CD1c-positive myeloid dendritic cell (primary cell): ENCODE results near the gene AGPAT3.
A peak's percentile ranks its signal among the peaks of the same experiment; 100 is the strongest.

Experiments used
- DNase-seq: peaks from one replicate; pipeline ENCODE4 v3.0.0-alpha.2; 2016; ENCODE audit errors: extremely low spot score

The AGPAT3 gene

GRCh38 chr21:43937051-43937832 lies 72.2 kb downstream of the AGPAT3 start:
- DNase-seq, result no peak

- DNase-seq, result peak; percentile 68
These were observed 72.9 kb downstream of the AGPAT3 start for GRCh38 chr21:43937891-43938309.

DNA sequence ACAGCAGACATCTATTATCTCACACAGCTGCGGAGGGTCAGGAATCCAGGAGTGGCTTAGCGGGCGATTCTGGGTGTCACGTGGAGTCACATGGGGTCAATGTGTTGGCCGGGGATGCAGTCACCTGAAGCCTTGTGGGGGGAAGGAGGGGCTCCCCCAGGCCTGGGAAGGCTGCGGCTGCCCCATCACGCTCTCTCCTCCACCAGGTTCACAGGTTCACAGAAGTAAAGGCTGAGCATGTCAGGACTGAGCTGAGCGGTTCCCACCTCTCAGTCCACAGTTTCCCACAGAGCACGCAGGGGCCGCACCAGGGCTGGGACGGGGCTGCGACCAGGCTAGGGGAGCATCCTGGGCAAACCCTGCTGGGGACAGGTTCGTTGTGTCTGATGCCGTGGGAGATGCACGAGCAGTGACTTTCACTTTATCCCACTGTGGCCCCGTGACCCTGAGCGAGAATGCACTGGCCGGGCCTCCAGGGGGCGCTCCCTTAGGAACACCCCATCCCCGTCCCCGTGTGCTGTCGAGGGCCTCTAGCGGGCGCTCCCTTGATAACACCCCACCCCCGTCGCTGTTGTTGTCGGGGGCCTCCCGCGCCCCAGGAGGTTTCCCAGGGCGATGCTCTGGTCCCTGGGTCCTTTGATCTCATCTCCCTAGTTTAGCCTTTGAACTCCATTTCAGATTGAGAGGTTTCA lies 73.9 kb downstream of the AGPAT3 start:
- peak; percentile 92 for DNase-seq

DNA sequence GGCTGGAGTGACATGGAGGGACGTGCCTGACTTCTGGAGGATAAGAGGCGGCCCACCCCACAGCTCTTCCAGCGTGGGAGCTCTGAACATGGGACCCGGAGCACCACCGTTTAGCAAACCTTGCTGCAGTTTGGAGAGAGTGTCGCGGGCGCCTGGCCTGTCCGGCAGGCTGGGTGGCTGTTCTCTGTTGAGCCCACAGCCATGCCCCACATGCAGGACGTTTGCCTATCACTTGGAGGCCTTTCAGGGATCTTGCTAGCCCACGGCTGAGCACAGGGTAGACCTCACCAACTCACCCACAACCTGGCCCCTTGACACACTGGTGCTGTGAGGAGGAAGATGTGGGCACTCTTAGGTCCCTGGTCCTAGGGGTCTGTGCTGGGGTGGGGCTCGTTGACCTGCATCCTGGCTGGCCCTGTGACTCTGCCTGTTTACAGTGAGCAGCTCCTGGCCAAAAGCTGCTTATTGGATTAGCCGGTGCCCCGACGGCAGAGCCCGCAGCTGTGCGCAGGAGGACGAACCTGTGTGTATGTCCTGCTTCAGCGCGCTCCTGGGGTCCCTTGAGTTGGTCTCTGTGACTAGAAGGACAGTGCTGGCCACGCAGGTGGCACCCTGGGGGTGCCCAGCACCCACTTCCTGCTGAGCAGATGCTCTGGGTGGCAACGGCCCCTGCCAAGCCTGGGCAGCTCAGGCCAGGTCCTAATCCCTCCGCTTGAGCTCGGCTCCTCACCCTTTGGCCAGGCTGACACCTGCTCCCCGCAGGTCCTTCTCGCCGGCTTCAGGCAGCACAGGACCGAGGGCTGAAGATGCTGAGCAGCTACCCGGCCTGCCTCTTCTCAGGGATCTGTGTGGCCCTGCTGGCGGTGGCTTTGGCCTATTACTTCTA lies 74.7 kb downstream of the AGPAT3 start:
- no peak for DNase-seq

GRCh38 chr21:43940329-43941050 lies 75.5 kb downstream of the AGPAT3 start:
- no peak for DNase-seq

DNA sequence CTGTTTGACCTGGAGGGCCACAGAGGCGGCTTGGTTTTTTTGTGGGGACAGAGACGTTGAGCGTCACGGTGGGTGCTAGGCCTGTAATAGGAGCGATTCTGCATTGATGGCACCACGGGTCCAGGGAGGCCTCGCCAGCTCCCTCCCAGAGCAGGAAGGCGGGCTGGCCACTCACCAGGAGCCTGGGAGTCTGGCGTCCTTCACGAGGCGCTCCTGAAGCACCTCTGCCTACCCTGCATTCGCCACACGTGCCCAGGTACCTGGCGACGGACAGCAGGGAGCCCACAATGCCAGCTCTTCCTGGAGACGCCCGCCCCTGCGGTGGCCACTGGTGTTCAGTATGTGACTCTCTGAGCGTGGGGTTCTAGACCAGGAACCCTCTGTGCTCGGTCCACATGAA lies 77.2 kb downstream of the AGPAT3 start:
- no peak for DNase-seq

DNA sequence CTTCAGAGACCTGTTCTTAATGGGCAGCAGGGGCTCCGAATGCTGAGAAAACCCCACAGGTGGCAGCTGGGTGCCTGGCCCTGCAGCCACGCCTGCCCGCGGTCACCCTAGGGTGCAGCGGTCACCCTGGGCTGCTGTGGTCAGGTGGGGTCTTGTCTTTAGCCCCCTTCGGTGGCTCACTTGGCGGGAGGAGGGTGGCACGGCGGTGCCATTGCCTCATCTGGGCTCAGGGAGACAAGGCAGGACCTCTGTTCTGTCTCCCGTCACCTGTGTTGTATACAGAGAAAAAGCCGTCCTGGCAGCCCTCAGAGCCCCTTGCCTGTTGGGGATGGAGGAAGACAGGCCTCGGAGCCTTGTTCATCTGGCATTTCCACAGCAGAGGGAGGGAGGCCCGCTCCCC lies 77.6 kb downstream of the AGPAT3 start:
- no peak for DNase-seq

GRCh38 chr21:43943512-43944077 lies 78.6 kb downstream of the AGPAT3 start:
- DNase-seq, result no peak

DNA sequence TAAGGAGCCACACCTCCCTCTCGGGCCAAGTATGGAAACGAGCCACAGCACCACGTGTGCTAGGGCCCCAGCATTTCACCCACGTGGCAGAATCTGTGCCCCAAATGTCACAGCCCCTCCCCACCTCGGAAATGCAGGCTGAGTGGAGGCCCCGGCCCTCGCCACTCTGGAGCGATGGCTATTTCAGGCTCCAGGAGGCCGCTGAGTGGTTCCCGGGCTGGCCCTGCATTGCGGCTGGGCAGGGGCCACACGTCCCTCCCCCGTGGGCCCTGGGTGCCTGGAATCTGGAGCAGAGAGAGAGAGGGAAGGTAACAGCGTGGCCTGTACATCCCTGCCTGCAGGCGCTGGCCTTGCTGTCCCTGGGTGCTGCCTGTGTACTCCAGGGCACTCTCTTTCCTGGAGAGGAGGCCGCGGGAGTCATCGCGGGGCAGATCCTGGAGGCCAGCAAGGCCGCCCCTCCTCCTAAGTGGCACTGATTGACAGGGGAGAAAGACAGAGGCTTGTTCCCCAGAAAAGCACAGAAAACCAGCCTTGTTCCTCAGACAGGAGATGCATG lies 79.1 kb downstream of the AGPAT3 start:
- no peak for DNase-seq

DNA sequence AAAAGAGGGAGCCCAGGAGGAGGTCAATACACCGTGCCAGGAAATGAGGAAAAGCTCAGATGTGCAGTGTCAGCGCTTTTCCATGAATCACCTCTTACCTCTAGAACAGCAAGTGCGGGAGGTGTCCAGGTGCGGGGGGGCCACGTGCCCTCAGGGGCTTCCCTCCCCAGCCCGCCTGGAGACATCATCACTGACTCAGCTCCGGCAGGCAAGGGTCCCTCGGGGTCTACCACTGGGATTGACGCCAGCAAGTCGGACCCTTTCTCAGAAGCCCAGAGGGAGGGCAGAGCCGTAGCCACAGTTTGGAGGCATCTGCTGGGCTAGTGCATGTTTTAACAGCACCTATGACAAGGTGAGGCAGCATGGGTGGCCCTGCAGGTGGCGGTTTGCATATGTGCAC lies 79.7 kb downstream of the AGPAT3 start:
- no peak for DNase-seq

GRCh38 chr21:43948740-43949498 lies 83.9 kb downstream of the AGPAT3 start:
- DNase-seq, result no peak

- DNase-seq, result no peak
These were observed 84.6 kb downstream of the AGPAT3 start for GRCh38 chr21:43949499-43950208.

- no peak for DNase-seq
These were observed 85.5 kb downstream of the AGPAT3 start for GRCh38 chr21:43950481-43950880.

GRCh38 chr21:43950936-43951335 lies 85.9 kb downstream of the AGPAT3 start:
- DNase-seq, result peak; percentile 13

GRCh38 chr21:43951911-43952703 lies 87.1 kb downstream of the AGPAT3 start:
- DNase-seq, result no peak

GRCh38 chr21:43953021-43953420 lies 88.0 kb downstream of the AGPAT3 start:
- DNase-seq, result no peak

DNA sequence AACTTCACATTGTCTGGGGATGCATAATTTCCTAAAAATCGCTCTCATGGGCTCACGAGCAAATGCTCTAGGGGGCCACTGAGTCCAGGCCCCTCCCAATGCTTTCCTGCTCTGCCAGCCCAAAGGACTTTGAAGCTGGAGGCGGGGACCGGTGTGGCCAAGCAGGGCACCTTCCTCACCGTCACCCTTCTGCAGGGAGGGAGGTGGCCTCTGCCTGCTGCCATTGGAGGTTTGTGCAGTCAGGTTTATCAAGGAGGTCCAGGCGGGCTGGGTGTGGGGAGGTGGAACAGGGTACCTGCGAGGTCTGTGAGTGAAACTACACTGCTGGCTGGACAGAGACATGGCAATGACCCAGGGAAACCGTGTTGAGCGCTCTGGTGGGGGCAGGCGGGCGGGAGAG lies 89.0 kb downstream of the AGPAT3 start:
- no peak for DNase-seq

GRCh38 chr21:43954896-43955295 lies 89.9 kb downstream of the AGPAT3 start:
- DNase-seq, result no peak
